HepG2 (cell line): Measurements from ENCODE around the gene HLF. TPM values are rescaled to one million over a fixed set of nuclear protein-coding genes. Genes with fewer than 3 reads are reported as not detected.

Experiments
- ATAC-seq: fragments of 200-7000 bp; cut with Tn5 transposase; 3 replicates; pipeline ENCODE4 v1.9.1; 2020; ENCODE audit warnings: mild to moderate bottlenecking, moderate library complexity
- BruUV-seq: library from RNA; stranded (reverse); fragments of 400-500 nt; replicated peaks from 2 replicates; lab custom pipeline; 2021; lab: Mats Ljungman, UMichigan
- CTCF ChIA-PET: fragments of 300-600 bp; formaldehyde crosslinking; extraction: SDS; loops from one replicate; lab custom pipeline; 2021; ENCODE audit warnings: low total read pairs, inconsistent platforms, low intra/inter-chr PET ratio; lab: Yijun Ruan, JAX
- POLR2A ChIA-PET: fragments of 350-600 bp; sonication (Branson Sonifier 250); formaldehyde crosslinking; loops from one replicate; lab custom pipeline; 2020; ENCODE audit warnings: antibody characterized with exemption, inconsistent platforms; lab: Yijun Ruan, JAX
- DNase-seq: peaks from one replicate; pipeline ENCODE4 v3.0.0-alpha.2; 2015; ENCODE audit warnings: low spot score
- FAIRE-seq: peaks from 3 replicates; lab custom pipeline; 2011; peaks lifted over from hg19 to GRCh38; lab: Jason Lieb, UNC
- H2AFZ ChIP-seq: one replicate; pipeline ENCODE4 v1.6.1; 2011; ENCODE audit warnings: low read length, inconsistent platforms
- H3K27ac ChIP-seq: fragments of 300-600 bp; 3 replicates; pipeline ENCODE4 v1.8.0; 2011; ENCODE audit warnings: mixed run types, mild to moderate bottlenecking, mixed read lengths, low read length, inconsistent platforms; ENCODE audit not compliant: insufficient read depth; ENCODE audit errors: extremely low read length
- H3K27me3 ChIP-seq, 2 experiments: fragments of 200-600 bp in 1 of 2; 2 replicates in 1 of 2; 3 replicates in 1 of 2; pipeline versions ENCODE4 v1.6.0 to v1.8.0; 2011; ENCODE audit warnings: low read length in 2 of 2, mild to moderate bottlenecking in 2 of 2, moderate library complexity in 2 of 2, inconsistent platforms in 1 of 2; ENCODE audit not compliant: insufficient read depth in 2 of 2, control insufficient read depth in 1 of 2
- H3K36me3 ChIP-seq, 2 experiments: fragments of 200-600 bp in 1 of 2; replicated peaks in 1 of 2; 2 replicates in 1 of 2; 3 replicates in 1 of 2; pipeline versions ENCODE4 v1.5.1 to v1.8.0; 2011; ENCODE audit warnings: low read length in 2 of 2, inconsistent platforms in 1 of 2; ENCODE audit not compliant: insufficient read depth in 2 of 2, control insufficient read depth in 1 of 2
- H3K4me1 ChIP-seq: 2 replicates; pipeline ENCODE4 v1.5.1; 2012; ENCODE audit warnings: low read length, inconsistent platforms; ENCODE audit not compliant: insufficient read depth
- H3K4me2 ChIP-seq: 2 replicates; pipeline ENCODE4 v1.6.0; 2011; ENCODE audit warnings: low read depth, low read length, inconsistent platforms
- H3K4me3 ChIP-seq, 3 experiments: fragments of 200-600 bp in 1 of 3; sonication (generic), shearing (Covaris generic) in 1 of 3; replicated peaks in 1 of 3; 2 replicates each; pipeline ENCODE4 v1.5.1; 2011 to 2016; ENCODE audit warnings: low read length in 3 of 3, inconsistent platforms in 2 of 3, low read depth in 2 of 3, mild to moderate bottlenecking in 2 of 3, control low read depth in 1 of 3, mixed read lengths in 1 of 3; ENCODE audit not compliant: insufficient read depth in 1 of 3
- H3K79me2 ChIP-seq: one replicate; pipeline ENCODE4 v1.6.1; 2011; ENCODE audit warnings: low read length, inconsistent platforms; ENCODE audit not compliant: insufficient read depth
- H3K9ac ChIP-seq: 2 replicates; pipeline ENCODE4 v1.6.0; 2011; ENCODE audit warnings: mild to moderate bottlenecking, low read depth, low read length, inconsistent platforms; ENCODE audit not compliant: insufficient read depth
- H3K9me3 ChIP-seq: 2 replicates; pipeline ENCODE4 v1.5.1; 2012; ENCODE audit warnings: mild to moderate bottlenecking, low read length
- H4K20me1 ChIP-seq: 2 replicates; pipeline ENCODE4 v1.6.0; 2011; ENCODE audit warnings: inconsistent platforms, mild to moderate bottlenecking, low read length, moderate library complexity; ENCODE audit not compliant: insufficient read depth
- CEBPG ChIP-seq: IDR thresholded peaks from 2 replicates; pipeline ENCODE4 v1.6.1; 2016
- FOXA3 ChIP-seq: IDR thresholded peaks from 2 replicates; pipeline ENCODE4 v1.6.1; 2016; ENCODE audit warnings: missing genetic modification reagents, missing compliant biosample characterization
- MATR3 ChIP-seq: sonication (generic); formaldehyde crosslinking; IDR thresholded peaks from 2 replicates; pipeline ENCODE4 v1.4.0; 2020; ENCODE audit warnings: missing genetic modification reagents
- PRMT3 ChIP-seq: sonication (generic); formaldehyde crosslinking; IDR thresholded peaks from 2 replicates; pipeline ENCODE4 v1.8.1; 2022; ENCODE audit warnings: low read depth, mild to moderate bottlenecking, moderate library complexity, missing genetic modification reagents, borderline replicate concordance
- TRIM24 ChIP-seq: sonication (generic); formaldehyde crosslinking; IDR thresholded peaks from 2 replicates; pipeline ENCODE4 v1.8.0; 2022; ENCODE audit warnings: mild to moderate bottlenecking, missing genetic modification reagents
- ZNF124 ChIP-seq: sonication (generic); formaldehyde crosslinking; IDR thresholded peaks from 2 replicates; pipeline ENCODE4 v1.4.0; 2020; ENCODE audit warnings: missing genetic modification reagents
- WGBS: methylation state at CpG from one replicate; pipeline ENCODE4 v1.1.6; 2017; ENCODE audit warnings: low lambda C conversion rate; 5-methylcytosine and 5-hydroxymethylcytosine counted together
- in situ Hi-C: cut with HindIII; loops from 2 replicates; pipeline ENCODE4 v1.10.0; 2017; ENCODE audit warnings: low pct_unique_long_range_greater_than_20kb; ENCODE audit not compliant: extremely low pct_ligation_motif_present
- intact Hi-C: fragments of 100-400 bp; cut with micrococcal nuclease; formaldehyde crosslinking; loops from one replicate; pipeline ENCODE4 v1.10.0; 2022; ENCODE audit not compliant: unreplicated experiment
- polyA plus RNA-seq, 8 experiments: library from polyadenylated mRNA; depleted of rRNA in 3 of 8; stranded (reverse) in 7 of 8; unstranded in 1 of 8; fragments of >200 nt; fragmentation: Illumina TruSeq in 4 of 8; extraction: Trizol in 4 of 8; gene quantifications; 2 replicates each; pipeline versions ENCODE4 v1.2.1 to v1.2.3, GENCODE V29; 2011 to 2016; ENCODE audit warnings: low read depth in 4 of 8, missing spikeins in 1 of 8, mixed read lengths in 1 of 8; ENCODE audit not compliant: insufficient read depth in 1 of 8
- total RNA-seq, 5 experiments: library from RNA; depleted of rRNA; stranded (reverse); fragments of >200 nt; fragmentation: Illumina TruSeq; extraction: Trizol; gene quantifications; 2 replicates each; pipeline ENCODE4 v1.2.3, GENCODE V29; 2016; ENCODE audit warnings: low read depth in 1 of 5
- TF ChIP-seq, protein P1 (sequence below): sonication (generic); formaldehyde crosslinking; IDR thresholded peaks from 2 replicates; pipeline ENCODE4 v1.5.0; 2020; ENCODE audit warnings: mild to moderate bottlenecking, low read depth, missing genetic modification reagents, borderline replicate concordance
- TF ChIP-seq, protein P2 (sequence below): sonication (generic); formaldehyde crosslinking; IDR thresholded peaks from 2 replicates; pipeline ENCODE4 v1.9.0; 2021; ENCODE audit warnings: missing genetic modification reagents, borderline replicate concordance
- TF ChIP-seq, protein P3 (sequence below): sonication (generic); formaldehyde crosslinking; conservative IDR thresholded peaks from 2 replicates; pipeline ENCODE4 v1.4.0; 2020; ENCODE audit warnings: missing genetic modification reagents

Gene HLF
- total and polyA plus RNA-seq, 2 of the 13 experiments (the other 11 are each of a cell fraction or from before 2014, with no cell fraction given), result 202 to 346 TPM

DNA sequence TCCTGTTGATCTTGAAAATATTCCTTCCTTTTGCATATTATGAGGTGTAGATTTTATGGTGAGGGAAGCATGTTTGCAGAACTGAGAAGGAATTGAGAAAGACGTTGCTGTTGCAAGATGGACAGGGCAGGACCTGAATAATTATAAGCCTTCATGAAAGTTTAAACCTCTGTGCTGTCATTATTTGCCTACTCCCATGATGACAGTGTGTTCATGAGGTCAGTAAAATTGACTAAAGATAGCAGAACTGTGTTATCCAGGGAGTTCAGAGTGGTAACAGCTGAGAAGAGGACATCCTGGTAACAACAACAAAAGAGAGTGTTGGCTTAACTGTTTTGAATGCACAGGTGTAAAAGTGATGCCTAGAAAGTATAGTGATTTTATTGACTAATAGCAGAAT, 45.3 kb upstream of the HLF start:
- Histone ChIP-seq H4K20me1 (no peaks in the 10 kb centered on the region), H3K79me2 (no peaks in the 10 kb centered on the region), H3K9ac (no peak overlapping the region), H3K4me3 (no peak overlapping the region), H3K27ac (no peak overlapping the region), H3K36me3 (no peaks in the 10 kb centered on the region), H3K4me1 (peaks cover 6% of the 10 kb centered on the region; the same call in 1 of the 2 replicates), H3K27me3 (peaks cover 0 to 1% of the 10 kb centered on the region in 2 experiments; a peak in 3 of 5 replicates), H3K4me2 (no peak overlapping the region), H3K9me3 (no peaks in the 10 kb centered on the region), H2AFZ (no peak overlapping the region)
- FAIRE-seq (no peak), ATAC-seq (no peak), DNase-seq (no peak)
- CTCF ChIA-PET, result no interaction called here
- TF ChIP-seq FOXA3 (CRISPR knock-in tag) (no peak), CEBPG (CRISPR knock-in tag) (no peak), MATR3 (CRISPR knock-in tag) (no peak), PRMT3 (CRISPR knock-in tag) (no peak), TRIM24 (CRISPR knock-in tag) (no peak), ZNF124 (no peak)
- TF ChIP-seq, protein P1, sequence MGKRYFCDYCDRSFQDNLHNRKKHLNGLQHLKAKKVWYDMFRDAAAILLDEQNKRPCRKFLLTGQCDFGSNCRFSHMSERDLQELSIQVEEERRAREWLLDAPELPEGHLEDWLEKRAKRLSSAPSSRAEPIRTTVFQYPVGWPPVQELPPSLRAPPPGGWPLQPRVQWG (CRISPR knock-in tag), result no peak
- TF ChIP-seq, protein P2, sequence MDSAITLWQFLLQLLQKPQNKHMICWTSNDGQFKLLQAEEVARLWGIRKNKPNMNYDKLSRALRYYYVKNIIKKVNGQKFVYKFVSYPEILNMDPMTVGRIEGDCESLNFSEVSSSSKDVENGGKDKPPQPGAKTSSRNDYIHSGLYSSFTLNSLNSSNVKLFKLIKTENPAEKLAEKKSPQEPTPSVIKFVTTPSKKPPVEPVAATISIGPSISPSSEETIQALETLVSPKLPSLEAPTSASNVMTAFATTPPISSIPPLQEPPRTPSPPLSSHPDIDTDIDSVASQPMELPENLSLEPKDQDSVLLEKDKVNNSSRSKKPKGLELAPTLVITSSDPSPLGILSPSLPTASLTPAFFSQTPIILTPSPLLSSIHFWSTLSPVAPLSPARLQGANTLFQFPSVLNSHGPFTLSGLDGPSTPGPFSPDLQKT (CRISPR knock-in tag), result no peak
- TF ChIP-seq, protein P3, sequence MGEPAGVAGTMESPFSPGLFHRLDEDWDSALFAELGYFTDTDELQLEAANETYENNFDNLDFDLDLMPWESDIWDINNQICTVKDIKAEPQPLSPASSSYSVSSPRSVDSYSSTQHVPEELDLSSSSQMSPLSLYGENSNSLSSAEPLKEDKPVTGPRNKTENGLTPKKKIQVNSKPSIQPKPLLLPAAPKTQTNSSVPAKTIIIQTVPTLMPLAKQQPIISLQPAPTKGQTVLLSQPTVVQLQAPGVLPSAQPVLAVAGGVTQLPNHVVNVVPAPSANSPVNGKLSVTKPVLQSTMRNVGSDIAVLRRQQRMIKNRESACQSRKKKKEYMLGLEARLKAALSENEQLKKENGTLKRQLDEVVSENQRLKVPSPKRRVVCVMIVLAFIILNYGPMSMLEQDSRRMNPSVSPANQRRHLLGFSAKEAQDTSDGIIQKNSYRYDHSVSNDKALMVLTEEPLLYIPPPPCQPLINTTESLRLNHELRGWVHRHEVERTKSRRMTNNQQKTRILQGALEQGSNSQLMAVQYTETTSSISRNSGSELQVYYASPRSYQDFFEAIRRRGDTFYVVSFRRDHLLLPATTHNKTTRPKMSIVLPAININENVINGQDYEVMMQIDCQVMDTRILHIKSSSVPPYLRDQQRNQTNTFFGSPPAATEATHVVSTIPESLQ (CRISPR knock-in tag), result no peak
- BruUV-seq, result no TSS peak
- in situ Hi-C loops, result no loop called here
- 5% methylated on average over 1 of the region's 1 CpG for WGBS
- intact Hi-C loops, result no loop called here
- POLR2A ChIA-PET, result no interaction called here
